Raji (cell line): ENCODE data around the gene FGD4.

ENCODE experiments used
- POLR2A ChIP-seq: IDR thresholded peaks from 2 replicates; pipeline ENCODE4 v1.6.1; 2011; ENCODE audit warnings: low read depth, low read length, control low read depth; ENCODE audit not compliant: insufficient read depth

Gene FGD4

DNA sequence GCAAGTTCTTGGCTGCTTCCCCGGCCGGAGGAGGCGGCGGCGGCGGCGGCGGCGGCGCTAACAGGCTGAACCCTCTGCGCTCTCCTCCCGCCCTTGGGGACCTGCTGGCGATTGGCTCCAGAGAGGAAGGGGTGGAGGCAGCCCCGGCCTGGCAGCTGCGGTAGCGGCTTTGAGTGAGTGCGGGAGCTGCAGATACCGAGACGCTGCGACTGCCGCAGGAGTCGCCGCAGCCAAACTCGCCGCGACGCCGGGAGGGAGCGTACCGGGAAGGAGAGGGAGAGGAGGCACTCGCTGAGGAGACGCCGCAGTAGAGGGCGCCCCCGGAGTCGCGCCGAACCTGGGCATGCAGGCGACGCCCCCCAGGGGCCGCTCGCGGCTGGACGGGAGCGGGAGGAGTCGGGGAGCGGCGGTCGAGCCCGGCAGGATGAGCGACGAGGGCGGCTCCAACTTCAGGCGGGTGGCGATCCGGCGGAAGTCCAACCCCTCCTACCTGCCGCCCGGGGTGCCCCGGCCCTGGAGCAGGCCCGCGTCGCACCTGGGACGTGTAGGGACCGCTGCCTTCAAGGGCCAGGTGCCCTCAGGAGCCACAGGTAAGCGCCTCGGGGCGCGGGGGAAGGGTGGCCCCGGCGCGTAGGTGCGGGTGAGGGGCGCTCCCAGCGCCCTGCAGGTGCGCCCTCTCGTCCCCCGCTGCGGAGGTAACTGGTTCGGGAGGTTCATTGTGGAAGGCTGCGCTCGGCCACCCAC lies at the start of gene FGD4:
Gene FGD4 (plus strand): TSS at position 189 of the 744 bp plus-strand sequence.
- no peak for TF ChIP-seq POLR2A

DNA sequence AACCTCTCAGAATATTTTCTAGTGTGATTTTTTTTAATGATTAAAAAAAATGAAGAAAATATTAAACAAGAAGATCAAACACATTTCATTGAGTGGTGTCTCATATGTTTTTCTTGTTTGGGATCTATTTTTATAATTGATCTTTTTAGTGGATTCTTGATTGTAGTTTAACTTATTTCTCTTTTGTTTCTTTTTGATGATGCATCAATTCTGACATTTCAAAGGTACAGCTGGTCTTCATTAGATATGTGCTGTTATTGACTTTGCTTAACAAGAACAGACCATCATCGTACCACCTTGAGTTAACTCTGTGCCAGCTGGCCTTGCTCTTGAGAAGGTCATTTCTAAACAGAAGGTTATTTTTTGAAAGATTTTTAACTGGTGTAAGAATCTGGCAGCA lies 45.8 kb upstream of the FGD4 start:
- no peak for TF ChIP-seq POLR2A

- no peak for TF ChIP-seq POLR2A
Observed at GRCh38 chr12:32357601-32358249, 41.6 kb upstream of the FGD4 start.

DNA sequence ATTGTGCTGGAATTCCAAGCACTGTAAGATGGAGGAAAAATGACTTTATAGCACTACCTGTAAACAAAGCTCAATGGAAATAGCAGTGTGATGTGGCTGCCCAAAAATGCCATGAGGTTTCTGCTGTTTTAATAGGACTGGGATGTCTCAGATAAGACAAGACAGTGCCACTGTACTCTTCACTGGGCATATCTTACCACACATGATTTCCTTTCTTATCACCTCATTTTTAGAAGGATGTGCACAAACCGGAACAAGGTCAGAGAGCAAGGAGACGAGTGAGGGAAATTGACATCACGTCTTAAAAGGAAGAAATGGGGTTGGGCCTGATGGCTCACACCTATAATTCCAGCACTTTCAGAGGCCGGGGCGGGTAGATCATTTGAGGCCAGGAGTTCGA lies 38.4 kb upstream of the FGD4 start:
- no peak for TF ChIP-seq POLR2A

DNA sequence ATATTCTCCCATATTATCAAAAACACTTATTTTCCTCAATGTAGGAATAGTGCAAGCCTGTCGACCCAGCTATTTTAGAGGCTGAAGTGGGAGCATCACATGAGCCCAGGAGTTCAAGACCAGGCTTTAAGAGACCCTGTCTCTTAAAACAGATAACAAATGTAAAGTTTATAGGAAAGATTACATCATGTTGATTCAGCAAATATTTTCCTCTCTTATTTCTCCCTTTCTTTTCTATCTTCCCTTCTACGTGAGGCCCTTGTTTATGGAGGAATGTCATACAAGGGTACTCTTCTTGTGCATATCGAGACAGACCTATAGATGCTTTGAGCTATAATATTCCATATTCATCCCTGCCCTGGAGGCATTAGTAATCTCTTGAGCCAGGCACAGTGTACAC lies 36.5 kb upstream of the FGD4 start:
- TF ChIP-seq POLR2A, result no peak

DNA sequence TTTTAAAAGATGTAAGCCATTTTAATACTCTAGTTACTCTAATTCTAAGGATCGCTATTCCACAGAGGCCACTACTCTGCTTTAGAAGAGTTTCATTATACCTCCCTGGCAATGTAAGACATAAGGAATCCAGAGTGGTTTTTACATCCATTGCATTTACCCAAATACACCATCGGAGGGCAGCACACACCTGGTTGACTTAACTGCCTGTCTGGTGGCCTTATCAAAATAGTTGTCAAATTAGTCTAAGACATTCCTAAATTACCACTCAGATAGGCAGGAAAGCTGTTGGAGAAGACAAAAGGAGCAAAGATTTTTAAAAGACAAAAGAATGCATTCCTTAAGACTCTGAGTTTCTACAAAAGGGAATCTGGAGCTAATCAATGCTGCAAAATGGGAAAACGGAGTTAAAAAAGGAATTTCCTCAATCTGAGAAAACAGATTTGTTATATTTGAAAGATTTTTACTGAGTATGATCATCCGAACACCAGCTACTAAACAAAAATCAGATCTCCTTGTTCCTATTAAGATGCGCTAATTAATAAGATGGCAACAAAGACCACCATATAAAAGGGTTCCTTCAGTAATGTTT lies 33.8 kb upstream of the FGD4 start:
- TF ChIP-seq POLR2A, result no peak

DNA sequence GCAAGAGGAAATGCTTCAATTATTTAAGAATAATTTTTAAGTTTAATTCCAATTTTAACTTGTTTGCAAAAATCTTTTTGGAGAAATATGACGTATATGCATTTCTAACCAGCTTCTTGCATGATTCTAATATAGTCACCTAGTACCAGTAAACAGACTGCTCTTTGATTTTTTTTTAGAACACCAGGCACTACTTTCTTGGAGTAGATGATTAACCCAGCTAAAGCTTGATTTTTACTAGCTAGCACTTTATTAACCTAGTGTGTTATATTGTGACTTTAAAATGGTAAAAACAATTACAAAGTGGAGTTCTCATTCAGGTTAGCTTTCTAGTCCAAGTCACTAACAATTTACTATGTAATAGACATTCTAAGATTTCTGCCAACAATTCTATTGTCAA lies 32.6 kb upstream of the FGD4 start:
- TF ChIP-seq POLR2A, result no peak

DNA sequence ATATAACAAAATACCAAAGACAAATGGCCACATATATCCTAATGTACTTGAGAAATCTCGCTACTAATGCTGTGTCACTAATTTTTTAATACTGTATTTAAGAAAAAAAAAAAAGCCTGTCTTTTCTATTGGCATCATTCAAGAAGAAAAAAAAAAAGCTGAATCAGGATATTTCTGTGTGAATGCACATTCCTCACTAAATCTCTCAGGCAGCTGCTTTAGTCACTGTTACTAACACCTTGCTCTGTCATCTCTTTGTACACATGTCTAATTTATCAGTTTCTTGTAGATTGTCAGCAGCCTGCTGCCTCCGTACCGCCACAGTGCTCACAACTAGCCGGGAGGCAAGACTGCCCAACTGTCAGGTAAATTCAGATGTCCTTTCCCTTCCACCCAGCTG lies 32.0 kb upstream of the FGD4 start:
- TF ChIP-seq POLR2A, result no peak

DNA sequence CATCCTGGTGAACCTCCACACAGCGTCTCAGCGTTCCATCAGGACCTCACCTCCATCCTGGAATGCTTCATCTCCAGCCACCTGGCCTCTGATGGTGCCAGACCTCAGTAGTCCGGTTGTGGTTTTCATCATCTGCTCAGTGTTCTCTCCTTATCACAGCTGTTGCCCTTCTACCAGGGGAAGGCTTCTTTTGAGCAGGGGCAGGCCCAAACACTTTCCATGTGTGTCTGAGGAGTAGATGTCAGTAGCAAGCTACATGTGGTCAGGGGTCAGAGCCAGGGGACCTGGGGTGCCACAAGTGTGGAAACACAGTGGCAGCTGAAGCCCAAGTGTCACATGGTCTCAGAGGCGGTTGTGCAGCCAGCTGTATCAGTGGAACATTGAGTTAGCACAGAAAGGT lies 30.2 kb upstream of the FGD4 start:
- TF ChIP-seq POLR2A, result no peak

- TF ChIP-seq POLR2A, result no peak
Observed at GRCh38 chr12:32377344-32378055, 21.9 kb upstream of the FGD4 start.

- no peak for TF ChIP-seq POLR2A
Observed at GRCh38 chr12:32379213-32379612, 20.1 kb upstream of the FGD4 start.

DNA sequence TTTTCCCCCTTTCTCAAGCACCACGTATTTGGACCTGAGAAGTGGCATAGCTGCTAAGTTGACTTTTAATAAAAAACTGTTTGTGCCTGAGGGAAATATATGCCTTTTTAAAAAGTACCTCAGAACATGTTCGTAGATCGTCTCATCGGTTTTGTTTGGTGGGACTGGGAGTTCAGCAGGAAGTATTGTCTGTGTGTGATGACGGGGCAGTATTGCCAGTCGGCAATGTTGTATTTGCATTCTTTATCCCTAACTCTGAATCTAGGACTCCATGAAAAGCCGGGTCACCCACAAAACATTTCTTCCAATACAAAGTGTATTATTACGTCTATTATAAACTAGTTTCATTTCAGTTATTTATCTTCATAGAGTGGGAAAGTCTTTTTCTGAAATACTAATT lies 19.7 kb upstream of the FGD4 start:
- no peak for TF ChIP-seq POLR2A

DNA sequence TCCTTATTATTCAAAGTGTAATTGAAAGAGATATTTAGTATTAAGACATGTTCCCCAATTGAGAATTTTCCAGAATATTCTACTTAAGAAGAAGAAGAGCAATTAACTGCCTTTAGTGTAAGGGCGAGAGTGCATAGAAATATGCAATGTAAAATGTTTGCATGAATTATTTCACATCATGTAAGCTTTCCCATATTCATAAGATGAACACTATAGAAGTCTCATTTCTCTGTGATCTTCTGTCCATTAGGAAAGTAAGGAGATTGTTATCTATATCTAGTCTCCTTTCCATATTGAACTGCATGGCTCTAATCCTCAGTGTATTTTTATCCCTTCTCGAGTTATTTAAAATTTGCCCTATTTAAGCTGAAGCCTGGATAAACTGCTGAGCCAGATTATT lies 17.1 kb upstream of the FGD4 start:
- TF ChIP-seq POLR2A, result no peak

DNA sequence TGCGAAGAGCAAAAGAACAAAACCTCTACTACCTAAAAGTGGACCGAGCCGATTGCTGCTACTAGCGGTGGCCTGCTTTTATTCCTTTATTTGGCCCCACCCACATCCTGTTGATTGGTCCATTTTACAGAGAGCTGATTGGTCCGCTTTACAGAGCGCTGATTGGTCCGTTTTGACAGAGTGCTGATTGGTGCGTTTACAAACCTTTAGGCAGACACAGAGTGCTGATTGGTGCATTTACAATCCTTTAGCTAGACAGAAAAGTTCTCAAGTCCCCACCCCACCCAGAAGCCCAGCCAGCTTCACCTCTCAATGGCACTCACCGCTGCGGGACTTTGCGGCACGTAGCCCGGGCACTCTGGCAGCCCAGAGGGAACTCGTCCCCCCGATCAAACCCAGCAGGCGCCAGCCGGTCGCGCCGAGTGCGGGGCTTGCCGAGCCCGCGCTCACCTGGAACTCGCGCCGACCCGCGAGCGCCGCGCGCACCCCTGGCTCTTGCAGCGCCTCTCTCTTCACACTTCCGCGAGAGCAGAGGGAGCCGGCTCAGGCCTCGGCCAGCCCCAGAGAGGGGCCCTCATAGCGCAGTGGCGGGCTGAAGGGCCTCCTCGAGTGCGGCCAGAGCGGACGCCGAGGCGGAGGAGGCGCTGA lies 8.7 kb upstream of the FGD4 start:
- TF ChIP-seq POLR2A, result no peak

- TF ChIP-seq POLR2A, result no peak
Observed at GRCh38 chr12:32395026-32395425, 4.3 kb upstream of the FGD4 start.

- no peak for TF ChIP-seq POLR2A
Observed at GRCh38 chr12:32397696-32398095, 1.7 kb upstream of the FGD4 start.

- TF ChIP-seq POLR2A, result no peak
Observed at GRCh38 chr12:32398181-32398580, 1.2 kb upstream of the FGD4 start.
